Ectodermal cell (in vitro differentiated cells): Measurements from ENCODE around the gene OLFM2.

Experiments used
- H3K27ac ChIP-seq: 2 replicates; pipeline ENCODE4 v1.7.0; 2013; ENCODE audit warnings: mild to moderate bottlenecking, low read depth, low read length; ENCODE audit not compliant: insufficient read depth, poor library complexity, severe bottlenecking
- H3K27me3 ChIP-seq: 2 replicates; pipeline ENCODE4 v1.7.0; 2013; ENCODE audit warnings: mild to moderate bottlenecking, low read length; ENCODE audit not compliant: insufficient read depth, control insufficient read depth, poor library complexity, severe bottlenecking
- H3K36me3 ChIP-seq: one replicate; pipeline ENCODE4 v1.7.0; 2013; ENCODE audit warnings: low read length; ENCODE audit not compliant: control insufficient read depth, insufficient read depth
- H3K4me1 ChIP-seq: one replicate; pipeline ENCODE4 v1.7.0; 2013; ENCODE audit warnings: low read length; ENCODE audit not compliant: control insufficient read depth, insufficient read depth
- H3K4me3 ChIP-seq: 2 replicates; pipeline ENCODE4 v1.7.0; 2013; ENCODE audit warnings: low read depth, low read length, control low read depth; ENCODE audit not compliant: insufficient read depth
- H3K9me3 ChIP-seq: 2 replicates; pipeline ENCODE4 v1.7.0; 2013; ENCODE audit warnings: mild to moderate bottlenecking, low read length, moderate library complexity; ENCODE audit not compliant: control insufficient read depth
- WGBS, 2 experiments: methylation state at CpG; one replicate each; pipeline ENCODE4 v1.1.7; 2013; ENCODE audit warnings: missing lambda C conversion rate in 2 of 2; 5-methylcytosine and 5-hydroxymethylcytosine counted together

The OLFM2 gene

DNA sequence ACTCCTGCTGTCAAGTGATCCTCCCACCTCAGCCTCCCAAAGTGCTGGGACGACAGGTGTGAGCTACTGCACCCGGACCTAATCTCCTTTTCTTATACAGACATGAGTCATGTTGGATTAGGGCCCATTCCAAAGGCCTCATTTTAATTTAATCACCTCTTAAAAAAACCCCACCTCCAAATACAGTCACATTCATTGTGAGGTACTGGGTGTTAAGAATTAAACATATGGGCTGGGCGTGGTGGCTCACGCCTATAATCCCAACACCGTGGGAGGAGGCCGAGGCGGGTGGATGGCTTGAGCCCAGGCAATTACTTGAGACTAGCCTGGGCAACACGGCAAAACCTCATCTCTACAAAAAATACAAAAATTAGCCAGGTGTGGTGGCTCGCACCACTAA is 54.6 kb downstream of the OLFM2 start:
- Histone ChIP-seq H3K9me3 (no peaks in the 10 kb centered on the region), H3K4me3 (no peak overlapping the region), H3K4me1 (peaks cover 7% of the 10 kb centered on the region), H3K27me3 (no peaks in the 10 kb centered on the region), H3K36me3 (no peaks in the 10 kb centered on the region), H3K27ac (no peak overlapping the region)
- 93 to 94% methylated on average over 9 of the region's 9 CpGs for WGBS, 2 experiments

DNA sequence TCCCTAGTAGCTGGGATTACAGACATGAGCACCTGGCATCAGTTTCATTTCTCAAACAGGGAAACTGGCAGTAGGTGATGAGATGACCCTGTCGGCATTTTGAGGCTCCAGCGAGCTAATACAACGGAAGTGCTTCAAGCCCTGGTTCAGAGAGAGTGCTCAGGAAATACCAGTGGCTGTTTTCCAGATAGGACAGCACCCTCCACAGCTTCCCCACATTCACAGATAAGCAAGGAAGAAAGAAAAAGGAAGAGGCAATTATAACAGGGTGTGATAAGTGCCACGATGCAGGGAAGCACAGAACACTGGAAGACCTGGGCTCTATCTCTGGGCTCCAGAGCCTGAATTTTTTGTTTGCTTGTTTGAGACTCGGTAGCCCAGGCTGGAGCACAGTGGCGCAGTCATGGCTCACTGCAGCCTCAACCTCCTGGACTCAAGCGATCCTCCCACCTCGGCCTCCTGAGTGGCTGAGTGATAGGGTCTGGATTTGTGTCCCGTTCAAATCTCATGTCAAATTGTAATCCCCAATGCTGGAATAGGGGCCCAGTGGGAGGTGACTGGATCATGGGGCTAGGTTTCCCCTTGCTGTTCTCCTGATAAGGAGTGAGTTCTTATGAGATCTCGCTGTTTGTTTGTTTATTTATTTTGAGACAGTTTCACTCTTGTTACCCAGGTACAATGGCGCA is 57.7 kb downstream of the OLFM2 start:
- H3K27ac ChIP-seq, result no peak overlapping the region
- H3K4me3 ChIP-seq, result no peak overlapping the region
- 94 to 96% methylated on average over 11 of the region's 11 CpGs for WGBS, 2 experiments
- no peaks in the 10 kb centered on the region for H3K27me3 ChIP-seq
- H3K4me1 ChIP-seq, result peaks cover 26% of the 10 kb centered on the region
- H3K36me3 ChIP-seq, result no peaks in the 10 kb centered on the region
- H3K9me3 ChIP-seq, result no peaks in the 10 kb centered on the region

DNA sequence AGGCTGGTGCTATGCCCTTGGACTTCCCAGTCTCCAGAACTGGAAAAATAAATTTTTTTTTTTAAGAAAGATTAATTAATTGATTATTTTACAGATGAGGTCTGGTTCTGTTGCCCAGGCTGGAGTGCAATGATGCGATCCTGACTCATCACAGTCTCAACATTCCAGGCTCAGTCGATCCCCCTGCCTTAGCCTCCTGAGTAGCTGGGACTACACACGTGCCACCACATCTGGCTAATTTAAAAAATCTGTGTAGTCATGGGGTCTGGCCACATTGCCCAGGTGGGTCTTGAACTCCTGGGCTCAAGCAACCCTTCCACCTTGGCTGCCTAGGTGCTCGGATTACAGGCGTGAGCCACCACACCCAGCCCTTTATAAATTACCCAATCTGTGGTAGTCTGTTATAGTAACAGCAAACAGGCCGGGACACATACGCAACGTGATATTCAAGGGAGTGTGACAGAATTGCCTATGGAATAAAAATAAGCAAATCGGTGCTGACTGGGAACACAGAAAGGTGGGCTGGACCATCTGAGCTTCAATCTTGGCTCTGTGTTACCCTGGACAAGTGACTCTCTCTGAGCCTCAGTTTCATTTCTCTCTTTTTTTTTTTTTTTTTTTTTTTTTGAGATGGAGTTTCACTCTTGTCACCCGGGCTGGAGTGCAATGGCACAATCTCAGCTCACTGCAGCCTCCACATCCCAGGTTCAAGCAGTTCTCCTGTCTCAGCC is 58.4 kb downstream of the OLFM2 start:
- H3K27ac ChIP-seq, result no peak overlapping the region

DNA sequence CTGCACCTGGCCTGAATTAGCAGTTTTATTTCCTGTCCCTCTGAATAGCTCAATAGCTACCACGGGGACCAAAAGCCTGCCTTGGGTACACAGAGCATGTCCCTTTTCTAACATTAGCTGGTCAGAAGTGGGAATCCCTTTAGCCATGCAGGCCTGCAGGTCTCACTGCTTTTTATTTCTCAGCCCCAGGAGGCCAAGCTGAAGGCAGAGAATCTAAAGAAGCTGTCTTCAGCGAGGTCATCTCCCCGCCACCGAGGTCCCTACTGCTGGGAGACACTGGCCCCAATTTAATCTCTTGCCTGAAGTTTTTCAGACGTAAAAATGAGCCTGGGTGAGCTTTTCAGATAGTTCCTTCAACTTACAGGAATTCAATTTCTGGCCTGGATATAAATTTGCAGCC is 60.5 kb downstream of the OLFM2 start:
- no peaks in the 10 kb centered on the region for H3K36me3 ChIP-seq
- 9 to 13% methylated on average over 5 of the region's 5 CpGs for WGBS, 2 experiments
- peak overlapping the region; percentile 77 for H3K27ac ChIP-seq
- H3K4me1 ChIP-seq, result peaks cover 28% of the 10 kb centered on the region
- H3K4me3 ChIP-seq, result peak overlapping the region; percentile 2
- H3K9me3 ChIP-seq, result no peaks in the 10 kb centered on the region
- H3K27me3 ChIP-seq, result no peaks in the 10 kb centered on the region

More for the DNA sequence above, 58.4 kb downstream of the OLFM2 start:
- Histone ChIP-seq H3K9me3 (no peaks in the 10 kb centered on the region), H3K36me3 (no peaks in the 10 kb centered on the region), H3K4me1 (peaks cover 20% of the 10 kb centered on the region), H3K27me3 (no peaks in the 10 kb centered on the region), H3K4me3 (no peak overlapping the region)
- WGBS, 2 experiments, result 90 to 95% methylated on average over 10 of the region's 10 CpGs

DNA sequence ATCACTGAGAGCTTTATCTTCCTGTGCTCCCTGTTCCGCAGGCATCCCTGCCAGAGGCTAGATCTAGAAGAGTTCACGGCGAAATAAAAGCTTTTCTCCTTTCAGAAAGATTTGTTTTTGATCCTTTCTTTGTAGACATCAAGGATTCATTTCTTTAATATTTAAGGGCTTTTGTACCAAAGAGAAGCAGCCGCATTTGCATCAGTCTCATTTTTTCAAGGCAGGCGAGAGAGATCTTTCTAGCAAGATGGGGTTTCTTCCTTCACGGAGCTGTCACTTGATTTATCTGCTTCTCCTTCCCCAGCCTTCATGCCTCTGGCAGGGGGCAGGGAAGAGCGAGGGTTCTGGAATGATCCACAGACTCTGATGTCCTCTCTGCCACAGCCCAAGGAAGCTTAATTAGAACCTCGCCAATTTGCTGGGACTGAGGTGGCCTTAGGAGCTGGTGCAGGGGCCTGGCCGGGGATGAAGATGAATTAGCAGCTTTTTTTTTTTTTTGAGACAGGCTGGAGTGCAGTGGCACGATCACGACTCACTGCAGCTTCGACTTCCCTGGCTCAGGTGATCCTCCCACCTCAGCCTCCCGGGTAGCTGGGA is 61.2 kb downstream of the OLFM2 start:
- H3K9me3 ChIP-seq, result no peaks in the 10 kb centered on the region
- H3K4me1 ChIP-seq, result peaks cover 28% of the 10 kb centered on the region
- no peaks in the 10 kb centered on the region for H3K27me3 ChIP-seq
- H3K36me3 ChIP-seq, result no peaks in the 10 kb centered on the region
- WGBS, 2 experiments, result 81 to 82% methylated on average over 13 of the region's 13 CpGs
- H3K27ac ChIP-seq, result no peak overlapping the region
- no peak overlapping the region for H3K4me3 ChIP-seq

DNA sequence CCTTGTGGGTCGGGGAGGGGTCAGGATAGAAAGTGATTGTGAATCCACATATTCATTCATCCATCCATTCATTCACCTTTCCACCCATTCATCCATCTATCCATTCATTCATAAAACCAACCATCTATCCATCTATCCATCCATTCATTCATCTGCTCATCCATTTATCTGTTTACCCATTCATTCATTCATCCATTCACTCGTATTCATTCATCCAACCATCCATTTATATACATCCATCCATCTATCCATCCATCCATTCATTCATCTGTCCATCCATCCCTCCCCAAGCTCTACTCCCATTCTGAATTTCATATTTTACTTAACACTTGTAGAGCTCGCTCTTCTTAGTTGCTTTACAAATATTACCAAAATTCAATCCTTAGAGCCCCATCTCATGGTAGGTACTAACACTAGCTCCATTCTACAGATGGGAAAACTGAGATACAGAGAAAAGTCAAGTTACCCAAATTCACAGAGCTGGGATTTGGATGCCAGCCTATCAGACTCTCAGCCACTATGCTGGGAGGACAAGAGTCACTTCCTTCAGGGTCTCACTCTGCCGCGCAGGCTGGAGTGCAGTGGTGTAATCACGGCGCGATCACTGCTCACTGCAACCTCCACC is 63.6 kb downstream of the OLFM2 start:
- 91 to 92% methylated on average over 8 of the region's 8 CpGs for WGBS, 2 experiments
- Histone ChIP-seq H3K4me3 (no peak overlapping the region), H3K27ac (no peak overlapping the region), H3K27me3 (no peaks in the 10 kb centered on the region), H3K36me3 (no peaks in the 10 kb centered on the region), H3K9me3 (no peaks in the 10 kb centered on the region), H3K4me1 (peaks cover 28% of the 10 kb centered on the region)

DNA sequence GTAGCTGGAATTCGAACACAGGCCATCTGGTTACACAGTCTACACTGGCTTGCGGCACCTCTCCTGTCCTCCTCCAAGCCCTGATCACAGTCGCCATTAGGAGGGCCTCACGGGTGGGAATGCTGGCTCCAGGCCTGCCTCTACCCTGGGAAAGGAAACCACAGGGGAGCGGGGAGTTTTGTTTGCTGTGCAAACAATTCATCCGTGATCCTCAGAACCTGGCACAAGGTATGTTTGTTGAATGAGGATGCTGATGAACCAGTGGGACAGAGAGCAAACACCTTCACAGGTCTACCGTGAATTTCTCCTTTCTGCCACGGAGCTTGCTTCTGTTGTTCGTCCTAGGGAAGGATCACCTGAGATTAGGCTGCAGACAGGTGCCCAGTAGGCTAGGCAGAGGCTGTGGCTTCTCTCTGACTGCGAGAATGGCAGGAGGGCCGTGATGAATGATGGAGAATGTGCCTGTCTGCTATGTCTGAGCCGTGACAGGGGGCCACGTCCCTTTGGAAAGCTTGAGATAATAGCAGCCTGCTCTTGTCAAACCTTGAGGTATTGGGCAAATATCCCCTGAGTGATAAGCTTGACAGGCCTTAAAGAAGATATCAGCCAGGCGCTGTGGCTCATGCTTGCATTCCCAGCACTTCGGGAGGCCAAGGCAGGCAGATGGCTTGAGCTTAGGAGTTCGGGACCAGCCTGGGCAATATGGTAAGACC is 64.5 kb downstream of the OLFM2 start:
- H3K27ac ChIP-seq, result no peak overlapping the region
- WGBS, 2 experiments, result 81 to 84% methylated on average over 16 of the region's 16 CpGs

DNA sequence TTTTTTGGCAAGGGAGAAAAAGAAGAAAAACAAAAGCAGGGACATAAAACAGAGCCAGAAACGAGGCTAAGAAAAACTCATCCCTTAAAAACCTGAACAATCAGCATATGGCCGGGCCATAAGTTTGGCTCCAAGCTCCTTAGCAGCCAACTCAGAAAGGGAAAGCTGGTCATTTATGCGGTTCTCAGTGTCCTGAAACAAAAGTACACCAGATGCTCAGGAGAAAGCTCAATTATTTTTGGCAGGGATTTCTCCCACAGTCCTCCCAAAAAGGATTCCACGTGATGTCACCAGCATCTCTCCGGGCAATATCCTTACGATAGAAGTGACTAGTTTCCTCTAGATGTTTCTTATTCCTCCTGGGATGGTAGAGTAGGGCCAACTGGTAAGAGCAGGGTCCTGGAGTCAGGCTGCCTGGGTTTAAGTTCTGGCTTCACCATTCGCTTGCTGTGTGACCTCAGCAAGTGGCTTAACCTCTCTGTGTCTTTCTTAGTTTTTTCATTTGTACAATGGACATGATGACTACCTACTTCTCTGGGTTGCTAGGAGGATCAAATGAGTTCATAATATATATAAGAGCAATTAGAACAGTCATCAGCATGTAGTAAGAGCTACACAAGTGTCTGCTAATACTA is 67.2 kb downstream of the OLFM2 start:
- Histone ChIP-seq H3K9me3 (no peaks in the 10 kb centered on the region), H3K4me3 (no peak overlapping the region), H3K27me3 (no peaks in the 10 kb centered on the region), H3K27ac (no peak overlapping the region), H3K36me3 (no peaks in the 10 kb centered on the region), H3K4me1 (peaks cover 8% of the 10 kb centered on the region)
- WGBS, 2 experiments, result 88 to 96% methylated on average over 7 of the region's 7 CpGs

More for the DNA sequence above, 64.5 kb downstream of the OLFM2 start:
- Histone ChIP-seq H3K27me3 (no peaks in the 10 kb centered on the region), H3K36me3 (no peaks in the 10 kb centered on the region), H3K4me3 (no peak overlapping the region), H3K4me1 (peaks cover 28% of the 10 kb centered on the region), H3K9me3 (no peaks in the 10 kb centered on the region)

DNA sequence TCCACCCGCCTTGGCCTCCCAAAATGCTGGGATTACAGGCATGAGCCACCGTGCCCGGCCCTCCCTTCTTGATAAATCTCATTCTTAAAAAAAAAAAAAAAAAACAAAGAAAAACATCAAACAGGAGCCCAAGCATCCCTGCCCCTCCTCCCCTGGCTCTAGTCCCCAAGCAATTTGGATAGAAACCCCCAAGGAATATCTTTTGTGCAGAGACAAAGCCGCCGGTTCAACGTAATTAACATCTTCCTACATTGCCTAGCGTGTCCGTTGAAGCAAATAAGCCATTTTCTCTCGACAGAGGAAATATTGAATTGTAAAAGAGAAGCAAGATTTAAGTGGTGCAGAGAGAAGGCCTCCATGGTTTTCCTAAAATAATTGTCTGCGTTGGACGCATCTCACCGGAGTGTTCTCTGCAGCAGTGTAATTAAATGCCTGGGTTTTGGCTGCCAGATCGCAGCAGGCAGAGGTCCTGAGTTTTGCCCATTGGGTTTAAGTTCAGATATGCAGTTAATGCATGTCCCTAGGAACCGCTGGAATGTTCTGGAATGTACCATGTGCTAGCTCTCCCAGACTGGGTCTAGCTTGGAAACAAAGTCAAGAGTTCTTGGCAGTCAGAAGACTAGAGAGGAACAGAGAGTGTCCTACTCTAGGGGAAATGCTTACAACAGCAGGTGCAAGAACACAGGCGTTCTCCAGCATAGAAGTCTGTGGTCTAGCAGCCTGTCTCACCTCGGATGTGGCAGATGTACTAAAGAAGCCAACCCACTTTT is 70.4 kb downstream of the OLFM2 start:
- no peak overlapping the region for H3K4me3 ChIP-seq
- H3K9me3 ChIP-seq, result no peaks in the 10 kb centered on the region
- no peaks in the 10 kb centered on the region for H3K36me3 ChIP-seq
- H3K27ac ChIP-seq, result peak overlapping the region; percentile 65
- no peaks in the 10 kb centered on the region for H3K27me3 ChIP-seq
- H3K4me1 ChIP-seq, result no peaks in the 10 kb centered on the region
- 59 to 68% methylated on average over 16 of the region's 16 CpGs for WGBS, 2 experiments
